ENCODE results near the gene USP44. TPM values are rescaled to one million over a fixed set of nuclear protein-coding genes. Genes with fewer than 3 reads are reported as not detected.

Gene USP44
- total RNA-seq, 2 donors from 2014 or later = 0.22 to 0.80 TPM

GRCh38 chr12:95532851-95533250 lies 18.4 kb downstream of the USP44 start:
- no peak overlapping the region for H3K4me3 ChIP-seq
- no peak overlapping the region for H3K27ac ChIP-seq
- no peaks in the 10 kb centered on the region for H3K9me3 ChIP-seq
- TF ChIP-seq CTCF (IDR thresholded peaks at IDR 0.05) = no peak
- H3K9ac ChIP-seq (ENCODE audit: low read depth in 2 of 2, low read length in 2 of 2) = no peak overlapping the region
- H3K4me1 ChIP-seq = no peaks in the 10 kb centered on the region
- H3K27me3 ChIP-seq = no peaks in the 10 kb centered on the region
- intact Hi-C loops (cut with DNase I) = loop anchor here (5.0 to 10.0 kb wide), 2 partner anchors 188 to 416 kb away; no protein-coding TSS in a partner anchor
- no peaks in the 10 kb centered on the region for H3K36me3 ChIP-seq
- DNase-seq = no peak

GRCh38 chr12:95529693-95530225 lies 21.5 kb downstream of the USP44 start:
- no peak overlapping the region for H3K4me3 ChIP-seq
- intact Hi-C loops (cut with DNase I) = loop anchor here (5.0 to 10.0 kb wide), 2 partner anchors 185 to 412 kb away; no protein-coding TSS in a partner anchor
- H3K36me3 ChIP-seq = no peaks in the 10 kb centered on the region
- no peaks in the 10 kb centered on the region for H3K4me1 ChIP-seq
- TF ChIP-seq CTCF (IDR thresholded peaks at IDR 0.05) = no peak
- H3K9ac ChIP-seq (ENCODE audit: low read depth in 2 of 2, low read length in 2 of 2) = no peak overlapping the region
- no peak for DNase-seq
- H3K27me3 ChIP-seq = no peaks in the 10 kb centered on the region
- no peaks in the 10 kb centered on the region for H3K9me3 ChIP-seq
- no peak overlapping the region for H3K27ac ChIP-seq

- Histone ChIP-seq H3K27ac (no peak overlapping the region), H3K36me3 (no peaks in the 10 kb centered on the region), H3K9ac (ENCODE audit: low read depth in 2 of 2, low read length in 2 of 2) (no peak overlapping the region), H3K4me1 (no peaks in the 10 kb centered on the region), H3K4me3 (no peak overlapping the region), H3K27me3 (no peaks in the 10 kb centered on the region), H3K9me3 (no peaks in the 10 kb centered on the region)
- no peak for TF ChIP-seq CTCF (IDR thresholded peaks at IDR 0.05)
- intact Hi-C loops (cut with DNase I) = no loop called here
- DNase-seq = no peak
Observed at GRCh38 chr12:95528431-95528830, 22.8 kb downstream of the USP44 start.

- Histone ChIP-seq H3K9ac (ENCODE audit: low read depth in 2 of 2, low read length in 2 of 2) (no peak overlapping the region), H3K27me3 (no peaks in the 10 kb centered on the region), H3K4me3 (no peak overlapping the region), H3K27ac (no peak overlapping the region), H3K9me3 (no peaks in the 10 kb centered on the region), H3K36me3 (no peaks in the 10 kb centered on the region), H3K4me1 (no peaks in the 10 kb centered on the region)
- intact Hi-C loops (cut with DNase I) = no loop called here
- no peak for TF ChIP-seq CTCF (IDR thresholded peaks at IDR 0.05)
- DNase-seq = no peak
Observed at GRCh38 chr12:95522692-95523091, 28.6 kb downstream of the USP44 start.

- Histone ChIP-seq H3K27me3 (no peaks in the 10 kb centered on the region), H3K4me3 (no peak overlapping the region), H3K4me1 (no peaks in the 10 kb centered on the region), H3K9ac (ENCODE audit: low read depth in 2 of 2, low read length in 2 of 2) (no peak overlapping the region), H3K36me3 (no peaks in the 10 kb centered on the region), H3K9me3 (no peaks in the 10 kb centered on the region), H3K27ac (no peak overlapping the region)
- intact Hi-C loops (cut with DNase I) = no loop called here
- TF ChIP-seq CTCF (IDR thresholded peaks at IDR 0.05) = no peak
- no peak for DNase-seq
Observed at GRCh38 chr12:95520816-95521215, 30.5 kb downstream of the USP44 start.
